GM12872 (cell line): ENCODE results near the gene UMPS.
A peak's percentile ranks its signal among the peaks of the same experiment; 100 is the strongest.

Experiments
- TF ChIP-seq, protein P1 (sequence below): IDR thresholded peaks from 3 replicates; pipeline ENCODE4 v1.5.1; 2011; ENCODE audit warnings: low read depth, mild to moderate bottlenecking, low read length, moderate library complexity; ENCODE audit not compliant: insufficient read depth

The UMPS gene

DNA sequence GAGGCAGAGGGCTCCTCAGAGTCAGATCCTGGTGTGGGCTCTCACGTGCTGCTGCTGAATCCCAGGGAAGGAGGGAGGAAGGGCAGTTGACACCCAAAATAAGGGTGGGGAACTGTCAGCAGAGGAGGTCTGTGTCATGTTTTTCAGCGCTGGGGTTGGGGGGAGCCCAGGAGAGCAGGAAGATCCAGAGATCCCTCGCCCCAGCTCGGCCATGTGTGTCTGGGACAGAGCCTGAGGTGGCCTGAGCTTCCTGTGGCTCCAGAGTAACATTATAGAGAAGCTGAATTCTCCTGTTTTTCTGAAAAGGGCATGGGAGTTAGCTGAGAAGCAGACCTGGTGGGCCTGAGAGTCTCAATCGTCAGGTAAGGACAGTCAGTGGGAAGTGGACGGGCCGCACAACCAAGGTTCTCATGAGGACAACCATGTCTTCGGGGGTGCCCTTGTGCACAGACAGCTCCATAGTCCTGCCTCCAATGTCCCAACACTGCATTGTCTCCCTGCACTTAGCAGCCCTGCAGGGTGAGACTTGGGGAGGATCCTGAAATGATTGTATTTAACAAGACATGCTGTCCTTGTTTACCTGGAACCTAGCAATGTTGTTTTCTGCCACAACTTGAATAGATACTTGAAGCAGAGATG, 18.4 kb downstream of the UMPS start:
- TF ChIP-seq, protein P1, sequence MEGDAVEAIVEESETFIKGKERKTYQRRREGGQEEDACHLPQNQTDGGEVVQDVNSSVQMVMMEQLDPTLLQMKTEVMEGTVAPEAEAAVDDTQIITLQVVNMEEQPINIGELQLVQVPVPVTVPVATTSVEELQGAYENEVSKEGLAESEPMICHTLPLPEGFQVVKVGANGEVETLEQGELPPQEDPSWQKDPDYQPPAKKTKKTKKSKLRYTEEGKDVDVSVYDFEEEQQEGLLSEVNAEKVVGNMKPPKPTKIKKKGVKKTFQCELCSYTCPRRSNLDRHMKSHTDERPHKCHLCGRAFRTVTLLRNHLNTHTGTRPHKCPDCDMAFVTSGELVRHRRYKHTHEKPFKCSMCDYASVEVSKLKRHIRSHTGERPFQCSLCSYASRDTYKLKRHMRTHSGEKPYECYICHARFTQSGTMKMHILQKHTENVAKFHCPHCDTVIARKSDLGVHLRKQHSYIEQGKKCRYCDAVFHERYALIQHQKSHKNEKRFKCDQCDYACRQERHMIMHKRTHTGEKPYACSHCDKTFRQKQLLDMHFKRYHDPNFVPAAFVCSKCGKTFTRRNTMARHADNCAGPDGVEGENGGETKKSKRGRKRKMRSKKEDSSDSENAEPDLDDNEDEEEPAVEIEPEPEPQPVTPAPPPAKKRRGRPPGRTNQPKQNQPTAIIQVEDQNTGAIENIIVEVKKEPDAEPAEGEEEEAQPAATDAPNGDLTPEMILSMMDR, result no peak

GRCh38 chr3:124751501-124751900, 21.2 kb downstream of the UMPS start:
- TF ChIP-seq, protein P1, result no peak

GRCh38 chr3:124752051-124752450, 21.8 kb downstream of the UMPS start:
- TF ChIP-seq, protein P1, result no peak

- TF ChIP-seq, protein P1, result no peak
Observed at GRCh38 chr3:124758851-124759635, 28.8 kb downstream of the UMPS start.

- TF ChIP-seq, protein P1, result no peak
Observed at GRCh38 chr3:124759666-124760401, 29.6 kb downstream of the UMPS start.

DNA sequence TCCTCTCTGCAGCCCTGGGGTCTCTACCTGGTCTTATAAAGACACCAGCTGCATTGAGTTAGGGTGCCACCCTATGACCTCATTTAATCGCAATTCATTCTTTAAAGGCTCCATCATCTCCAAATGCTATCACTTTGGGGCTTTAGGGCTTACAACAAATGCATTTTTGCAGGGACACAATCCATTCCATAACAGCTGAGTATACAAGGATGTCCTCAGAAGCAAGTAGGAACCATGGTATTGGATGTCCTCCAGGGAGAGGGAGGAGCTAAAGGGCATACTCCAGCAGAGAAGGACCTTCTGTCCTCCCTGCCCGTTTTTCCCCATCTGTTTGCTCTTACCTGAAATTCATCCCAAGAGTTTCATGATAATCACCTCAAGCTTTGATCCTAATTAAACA, 30.3 kb downstream of the UMPS start:
- TF ChIP-seq, protein P1, result no peak

DNA sequence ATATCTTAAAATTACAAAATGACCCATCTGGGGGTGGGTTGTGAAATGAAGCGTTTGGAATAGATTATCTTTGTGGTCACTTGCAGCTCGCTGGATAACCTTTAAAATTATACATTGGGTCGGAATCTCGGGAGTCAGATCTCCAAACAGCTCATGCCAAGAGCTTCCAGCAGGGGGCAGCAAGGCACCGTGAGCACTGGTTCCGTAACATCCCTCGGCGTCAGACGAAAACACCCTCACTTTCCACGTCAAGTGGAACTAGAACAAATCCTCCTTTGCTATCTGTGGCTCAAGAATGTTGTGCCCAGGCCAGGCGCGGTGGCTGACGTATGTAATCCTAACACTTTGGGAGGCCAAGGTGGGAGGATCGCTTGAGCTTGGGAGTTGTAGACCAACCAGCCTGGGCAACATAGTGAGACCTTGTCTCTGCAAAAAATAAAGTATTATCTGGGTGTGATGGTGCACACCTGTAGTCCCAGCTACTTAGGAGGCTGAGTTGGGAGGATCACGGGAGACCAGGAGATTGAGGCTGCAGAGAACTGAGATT, 31.1 kb downstream of the UMPS start:
- TF ChIP-seq, protein P1, result peak; percentile 96
